ENCODE measurements around the gene TPBGL.
"Not testable (repeated sequence)": the region's sequence is repeated elsewhere in the genome, so short reads cannot be mapped to it uniquely, and the experiment has no call there.

Gene TPBGL

GRCh38 chr11:75273411-75274391 lies 33.1 kb downstream of the TPBGL start:
- DNase-seq = no peak

- not testable (repeated sequence) for DNase-seq
Measured at GRCh38 chr11:75274716-75275115, 34.1 kb downstream of the TPBGL start.

GRCh38 chr11:75275581-75275980 lies 35.0 kb downstream of the TPBGL start:
- no peak for DNase-seq

GRCh38 chr11:75276186-75276585 lies 35.6 kb downstream of the TPBGL start:
- DNase-seq = no peak

GRCh38 chr11:75276686-75277085 lies 36.1 kb downstream of the TPBGL start:
- peak; percentile 98 for DNase-seq

GRCh38 chr11:75277211-75277805 lies 36.7 kb downstream of the TPBGL start:
- DNase-seq = no peak

- DNase-seq = no peak
Measured at GRCh38 chr11:75277991-75278790, 37.6 kb downstream of the TPBGL start.

GRCh38 chr11:75279273-75279672 lies 38.7 kb downstream of the TPBGL start:
- DNase-seq = no peak

- peak; percentile 44 for DNase-seq
Measured at GRCh38 chr11:75280227-75280701, 39.7 kb downstream of the TPBGL start.

GRCh38 chr11:75280770-75281468 lies 40.3 kb downstream of the TPBGL start:
- DNase-seq = no peak

GRCh38 chr11:75281469-75282095 lies 41.0 kb downstream of the TPBGL start:
- no peak for DNase-seq

GRCh38 chr11:75283391-75283931 lies 42.9 kb downstream of the TPBGL start:
- no peak for DNase-seq

- no peak for DNase-seq
Measured at GRCh38 chr11:75285776-75286360, 45.3 kb downstream of the TPBGL start.

- no peak for DNase-seq
Measured at GRCh38 chr11:75286826-75287465, 46.4 kb downstream of the TPBGL start.

- DNase-seq = no peak
Measured at GRCh38 chr11:75287579-75287978, 47.0 kb downstream of the TPBGL start.

- DNase-seq = no peak
Measured at GRCh38 chr11:75289511-75289760, 48.9 kb downstream of the TPBGL start.

GRCh38 chr11:75289919-75290318 lies 49.3 kb downstream of the TPBGL start:
- no peak for DNase-seq

GRCh38 chr11:75291741-75292140 lies 51.2 kb downstream of the TPBGL start:
- DNase-seq = no peak

GRCh38 chr11:75292943-75293342 lies 52.4 kb downstream of the TPBGL start:
- DNase-seq = no peak
